PFSK-1 (cell line): ENCODE measurements around the gene EFCC1.

Experiments used
- FOXP2 ChIP-seq: optimal IDR thresholded peaks from 2 replicates; pipeline ENCODE3; 2011; ENCODE audit warnings: borderline replicate concordance, control low read depth, inconsistent platforms; ENCODE audit not compliant: insufficient read depth; ENCODE audit errors: extremely low read length, extremely low read depth
- POLR2AphosphoS5 ChIP-seq: IDR thresholded peaks from 2 replicates; pipeline ENCODE4 v1.6.1; 2012; ENCODE audit warnings: low read depth, mild to moderate bottlenecking, control low read depth, low read length, moderate library complexity
- SIN3A ChIP-seq: IDR thresholded peaks from 2 replicates; pipeline ENCODE4 v1.6.1; 2012; ENCODE audit warnings: mild to moderate bottlenecking, low read length, moderate library complexity, borderline replicate concordance; ENCODE audit not compliant: insufficient read depth
- TAF1 ChIP-seq: IDR thresholded peaks from 2 replicates; pipeline ENCODE4 v1.6.1; 2012; ENCODE audit warnings: low read length, control low read depth, borderline replicate concordance; ENCODE audit not compliant: insufficient read depth
- TF ChIP-seq, protein P1 (sequence below), 2 experiments: IDR thresholded peaks; 2 replicates each; pipeline versions ENCODE4 v1.6.1 to v1.8.0; 2011 to 2012; ENCODE audit warnings: low read depth in 2 of 2, low read length in 2 of 2, control low read depth in 1 of 2, inconsistent platforms in 1 of 2, mild to moderate bottlenecking in 1 of 2, moderate library complexity in 1 of 2; ENCODE audit not compliant: insufficient read depth in 1 of 2

- TF ChIP-seq TAF1 (no peak), POLR2AphosphoS5 (no peak), FOXP2 (no peak), SIN3A (no peak)
- TF ChIP-seq, protein P1, sequence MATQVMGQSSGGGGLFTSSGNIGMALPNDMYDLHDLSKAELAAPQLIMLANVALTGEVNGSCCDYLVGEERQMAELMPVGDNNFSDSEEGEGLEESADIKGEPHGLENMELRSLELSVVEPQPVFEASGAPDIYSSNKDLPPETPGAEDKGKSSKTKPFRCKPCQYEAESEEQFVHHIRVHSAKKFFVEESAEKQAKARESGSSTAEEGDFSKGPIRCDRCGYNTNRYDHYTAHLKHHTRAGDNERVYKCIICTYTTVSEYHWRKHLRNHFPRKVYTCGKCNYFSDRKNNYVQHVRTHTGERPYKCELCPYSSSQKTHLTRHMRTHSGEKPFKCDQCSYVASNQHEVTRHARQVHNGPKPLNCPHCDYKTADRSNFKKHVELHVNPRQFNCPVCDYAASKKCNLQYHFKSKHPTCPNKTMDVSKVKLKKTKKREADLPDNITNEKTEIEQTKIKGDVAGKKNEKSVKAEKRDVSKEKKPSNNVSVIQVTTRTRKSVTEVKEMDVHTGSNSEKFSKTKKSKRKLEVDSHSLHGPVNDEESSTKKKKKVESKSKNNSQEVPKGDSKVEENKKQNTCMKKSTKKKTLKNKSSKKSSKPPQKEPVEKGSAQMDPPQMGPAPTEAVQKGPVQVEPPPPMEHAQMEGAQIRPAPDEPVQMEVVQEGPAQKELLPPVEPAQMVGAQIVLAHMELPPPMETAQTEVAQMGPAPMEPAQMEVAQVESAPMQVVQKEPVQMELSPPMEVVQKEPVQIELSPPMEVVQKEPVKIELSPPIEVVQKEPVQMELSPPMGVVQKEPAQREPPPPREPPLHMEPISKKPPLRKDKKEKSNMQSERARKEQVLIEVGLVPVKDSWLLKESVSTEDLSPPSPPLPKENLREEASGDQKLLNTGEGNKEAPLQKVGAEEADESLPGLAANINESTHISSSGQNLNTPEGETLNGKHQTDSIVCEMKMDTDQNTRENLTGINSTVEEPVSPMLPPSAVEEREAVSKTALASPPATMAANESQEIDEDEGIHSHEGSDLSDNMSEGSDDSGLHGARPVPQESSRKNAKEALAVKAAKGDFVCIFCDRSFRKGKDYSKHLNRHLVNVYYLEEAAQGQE (IDR thresholded peaks at IDR 0.05; ENCODE audit: insufficient read depth in 1 of 2, low read depth in 2 of 2, low read length in 2 of 2), result no peak
Observed at GRCh38 chr3:128969993-128970739, 30.9 kb upstream of the EFCC1 start.
